ENCODE measurements around the gene CDKL4. TPM values are rescaled to one million over a fixed set of nuclear protein-coding genes. Genes with fewer than 3 reads are reported as not detected.
A peak's percentile ranks its signal among the peaks of the same experiment; 100 is the strongest.

The CDKL4 gene
- total RNA-seq, 1 experiment from 2014 or later = 1.1 TPM

- no peak overlapping the region for H3K27ac ChIP-seq (ENCODE audit: low read depth, low read length, poor library complexity, severe bottlenecking)
- H3K27me3 ChIP-seq (replicated peaks; ENCODE audit: insufficient read depth, low read depth, low read length, poor library complexity) = no peaks in the 10 kb centered on the region
- H3K9me3 ChIP-seq (ENCODE audit: low read depth, low read length, poor library complexity, severe bottlenecking) = no peaks in the 10 kb centered on the region
- intact Hi-C loops (cut with micrococcal nuclease; ENCODE audit: unreplicated experiment) = loop anchor here (1.0 to 2.0 kb wide), 2 partner anchors 108 to 281 kb away; partner anchors contain the start of gene SOS1
- CTCF ChIA-PET = interaction anchor here (0.6 to 1.9 kb wide), 8 partner anchors 108 to 651 kb away, joined by 3 to 23 read pairs (median 4); partner anchors contain the start of gene SOS1
- no peaks in the 10 kb centered on the region for H3K4me1 ChIP-seq (ENCODE audit: insufficient read depth, low read length, poor library complexity, severe bottlenecking)
- BruUV-seq (replicated peaks) = no TSS peak
- H3K36me3 ChIP-seq (ENCODE audit: insufficient read depth, low read length, poor library complexity, severe bottlenecking) = no peaks in the 10 kb centered on the region
- peak overlapping the region; percentile 27 for H3K4me3 ChIP-seq (ENCODE audit: low read depth, low read length, poor library complexity, severe bottlenecking)
- POLR2A ChIA-PET (ENCODE audit: low non-redundant PET) = no interaction called here
- no peak for DNase-seq (ENCODE audit: low spot score)
- no peak for TF ChIP-seq EZH2 (IDR thresholded peaks at IDR 0.05; ENCODE audit: borderline replicate concordance, low read depth, low read length, poor library complexity, severe bottlenecking)
- no peak for TF ChIP-seq CTCF (conservative IDR thresholded peaks at IDR 0.05; ENCODE audit: low read depth, low read length)
Observed at GRCh38 chr2:39228413-39229209, 15.2 kb downstream of the CDKL4 start.

GRCh38 chr2:39227628-39228412 is 15.9 kb downstream of the CDKL4 start:
- no TSS peak for BruUV-seq (replicated peaks)
- intact Hi-C loops (cut with micrococcal nuclease; ENCODE audit: unreplicated experiment) = loop anchor here (2.0 kb wide), 1 partner anchor 107 kb away; the partner anchor contains the start of gene SOS1
- ChIA-PET POLR2A (ENCODE audit: low non-redundant PET) (no interaction called here), CTCF (interaction anchor here (0.5 to 1.9 kb wide), 5 partner anchors 107 to 395 kb away, joined by 3 to 9 read pairs (median 4); partner anchors contain the start of gene SOS1)
- no peaks in the 10 kb centered on the region for H3K4me1 ChIP-seq (ENCODE audit: insufficient read depth, low read length, poor library complexity, severe bottlenecking)
- TF ChIP-seq EZH2 (IDR thresholded peaks at IDR 0.05; ENCODE audit: borderline replicate concordance, low read depth, low read length, poor library complexity, severe bottlenecking) (no peak), CTCF (conservative IDR thresholded peaks at IDR 0.05; ENCODE audit: low read depth, low read length) (peak; percentile 92)
- H3K27me3 ChIP-seq (replicated peaks; ENCODE audit: insufficient read depth, low read depth, low read length, poor library complexity) = no peaks in the 10 kb centered on the region
- H3K27ac ChIP-seq (ENCODE audit: low read depth, low read length, poor library complexity, severe bottlenecking) = no peak overlapping the region
- H3K4me3 ChIP-seq (ENCODE audit: low read depth, low read length, poor library complexity, severe bottlenecking) = peak overlapping the region; percentile 27
- H3K36me3 ChIP-seq (ENCODE audit: insufficient read depth, low read length, poor library complexity, severe bottlenecking) = no peaks in the 10 kb centered on the region
- DNase-seq (ENCODE audit: low spot score) = peak; percentile 77
- no peaks in the 10 kb centered on the region for H3K9me3 ChIP-seq (ENCODE audit: low read depth, low read length, poor library complexity, severe bottlenecking)

GRCh38 chr2:39225567-39225966 is 18.2 kb downstream of the CDKL4 start:
- intact Hi-C loops (cut with micrococcal nuclease; ENCODE audit: unreplicated experiment) = no loop called here
- Histone ChIP-seq H3K27ac (ENCODE audit: low read depth, low read length, poor library complexity, severe bottlenecking) (no peak overlapping the region), H3K4me3 (ENCODE audit: low read depth, low read length, poor library complexity, severe bottlenecking) (no peak overlapping the region), H3K9me3 (ENCODE audit: low read depth, low read length, poor library complexity, severe bottlenecking) (no peaks in the 10 kb centered on the region), H3K4me1 (ENCODE audit: insufficient read depth, low read length, poor library complexity, severe bottlenecking) (no peaks in the 10 kb centered on the region), H3K27me3 (replicated peaks; ENCODE audit: insufficient read depth, low read depth, low read length, poor library complexity) (no peaks in the 10 kb centered on the region), H3K36me3 (ENCODE audit: insufficient read depth, low read length, poor library complexity, severe bottlenecking) (no peaks in the 10 kb centered on the region)
- ChIA-PET CTCF (no interaction called here), POLR2A (ENCODE audit: low non-redundant PET) (no interaction called here)
- no TSS peak for BruUV-seq (replicated peaks)
- TF ChIP-seq EZH2 (IDR thresholded peaks at IDR 0.05; ENCODE audit: borderline replicate concordance, low read depth, low read length, poor library complexity, severe bottlenecking) (no peak), CTCF (conservative IDR thresholded peaks at IDR 0.05; ENCODE audit: low read depth, low read length) (no peak)
- no peak for DNase-seq (ENCODE audit: low spot score)

All from A673 (cell line).